GM12874 (cell line): Measurements from ENCODE around the gene R3HDM2.

Source experiments
- CTCF ChIP-seq: IDR thresholded peaks from 2 replicates; pipeline ENCODE4 v1.5.1; 2011; ENCODE audit warnings: low read depth, mild to moderate bottlenecking, control low read depth, low read length, moderate library complexity; ENCODE audit not compliant: insufficient read depth

The R3HDM2 gene

GRCh38 chr12:57210461-57210860 lies 220.4 kb downstream of the R3HDM2 start:
- TF ChIP-seq CTCF: no peak

GRCh38 chr12:57209916-57210315 lies 220.9 kb downstream of the R3HDM2 start:
- TF ChIP-seq CTCF: no peak

DNA sequence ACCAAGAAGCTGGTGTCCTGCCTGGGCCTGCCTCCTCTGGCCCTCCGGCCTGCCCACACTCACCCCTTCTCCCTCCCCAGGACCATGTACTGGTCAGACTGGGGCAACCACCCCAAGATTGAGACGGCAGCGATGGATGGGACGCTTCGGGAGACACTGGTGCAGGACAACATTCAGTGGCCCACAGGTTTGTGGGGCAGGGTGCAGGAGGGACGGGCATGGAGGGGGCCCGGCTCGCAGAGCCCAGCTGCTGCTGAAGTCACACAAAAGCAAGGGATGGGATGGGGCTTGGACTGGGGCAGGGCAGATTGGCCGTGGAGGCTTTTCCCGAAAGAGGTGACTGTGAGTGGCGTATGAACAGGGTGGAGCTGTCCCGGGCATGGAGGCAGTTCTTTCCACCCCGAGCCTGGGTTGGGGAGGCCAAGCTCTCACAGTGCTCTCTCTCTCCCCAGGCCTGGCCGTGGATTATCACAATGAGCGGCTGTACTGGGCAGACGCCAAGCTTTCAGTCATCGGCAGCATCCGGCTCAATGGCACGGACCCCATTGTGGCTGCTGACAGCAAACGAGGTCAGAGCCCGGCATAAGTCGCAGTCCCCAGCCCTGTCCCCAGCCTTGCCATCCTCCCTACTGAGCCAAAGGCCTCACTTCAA lies 222.1 kb downstream of the R3HDM2 start:
- TF ChIP-seq CTCF: no peak

DNA sequence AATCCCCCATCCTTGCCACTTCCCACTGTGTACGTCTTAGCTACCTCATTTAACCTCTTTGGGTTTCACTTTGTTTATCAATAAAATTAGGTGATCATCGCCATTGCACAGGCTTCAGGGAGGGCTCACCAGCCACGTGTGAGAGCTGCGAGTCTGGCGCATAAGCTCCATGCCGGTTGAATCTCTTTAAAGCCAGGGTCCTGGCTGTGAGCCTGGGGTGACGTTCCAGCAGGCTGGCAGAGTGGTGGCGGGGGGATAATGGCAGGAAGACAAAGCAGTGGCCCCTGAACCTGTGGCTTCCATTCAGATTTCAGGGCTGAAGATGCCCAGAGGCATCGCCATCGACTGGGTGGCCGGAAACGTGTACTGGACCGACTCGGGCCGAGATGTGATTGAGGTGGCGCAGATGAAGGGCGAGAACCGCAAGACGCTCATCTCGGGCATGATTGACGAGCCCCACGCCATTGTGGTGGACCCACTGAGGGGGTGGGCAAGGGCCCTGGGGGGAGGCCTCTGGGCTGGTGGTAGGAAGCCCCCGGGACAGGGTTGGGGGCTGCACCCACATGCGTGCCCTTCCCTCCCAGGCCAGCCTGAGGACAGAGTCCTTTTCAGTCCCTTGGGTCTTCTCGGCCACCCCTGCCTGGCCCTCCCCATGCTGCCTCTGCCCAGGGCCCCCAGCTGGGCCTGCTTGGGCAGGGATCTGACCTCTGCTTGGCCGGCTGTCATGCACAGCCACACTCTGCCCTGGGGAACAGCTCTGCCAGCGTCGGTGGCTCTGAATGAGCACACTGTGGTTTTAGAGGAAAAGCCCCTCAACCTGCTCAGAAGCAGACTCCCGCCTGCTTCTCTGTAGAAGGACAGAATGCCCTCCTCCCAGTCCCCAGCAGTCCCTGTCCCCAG lies 222.9 kb downstream of the R3HDM2 start:
- no peak for TF ChIP-seq CTCF

GRCh38 chr12:57205931-57206330 lies 224.9 kb downstream of the R3HDM2 start:
- no peak for TF ChIP-seq CTCF

GRCh38 chr12:57205186-57205585 lies 225.7 kb downstream of the R3HDM2 start:
- no peak for TF ChIP-seq CTCF

DNA sequence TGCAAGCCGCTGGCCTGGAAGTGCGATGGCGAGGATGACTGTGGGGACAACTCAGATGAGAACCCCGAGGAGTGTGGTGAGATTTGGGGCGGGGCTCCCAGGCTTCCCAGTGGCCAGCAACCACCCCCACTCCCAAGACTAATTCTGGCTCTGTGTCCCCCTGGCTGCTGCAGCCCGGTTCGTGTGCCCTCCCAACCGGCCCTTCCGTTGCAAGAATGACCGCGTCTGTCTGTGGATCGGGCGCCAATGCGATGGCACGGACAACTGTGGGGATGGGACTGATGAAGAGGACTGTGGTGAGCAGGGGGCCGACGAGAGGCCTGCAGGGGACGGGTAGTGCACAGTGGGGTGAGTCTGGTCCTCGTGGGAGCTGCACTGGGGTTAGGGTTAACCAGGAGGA lies 226.4 kb downstream of the R3HDM2 start:
- no peak for TF ChIP-seq CTCF
